ENCODE results near the gene GSTT2.
A peak's percentile ranks its signal among the peaks of the same experiment; 100 is the strongest.
"Not testable (repeated sequence)": the region's sequence is repeated elsewhere in the genome, so short reads cannot be mapped to it uniquely, and the experiment has no call there.

Gene GSTT2

DNA sequence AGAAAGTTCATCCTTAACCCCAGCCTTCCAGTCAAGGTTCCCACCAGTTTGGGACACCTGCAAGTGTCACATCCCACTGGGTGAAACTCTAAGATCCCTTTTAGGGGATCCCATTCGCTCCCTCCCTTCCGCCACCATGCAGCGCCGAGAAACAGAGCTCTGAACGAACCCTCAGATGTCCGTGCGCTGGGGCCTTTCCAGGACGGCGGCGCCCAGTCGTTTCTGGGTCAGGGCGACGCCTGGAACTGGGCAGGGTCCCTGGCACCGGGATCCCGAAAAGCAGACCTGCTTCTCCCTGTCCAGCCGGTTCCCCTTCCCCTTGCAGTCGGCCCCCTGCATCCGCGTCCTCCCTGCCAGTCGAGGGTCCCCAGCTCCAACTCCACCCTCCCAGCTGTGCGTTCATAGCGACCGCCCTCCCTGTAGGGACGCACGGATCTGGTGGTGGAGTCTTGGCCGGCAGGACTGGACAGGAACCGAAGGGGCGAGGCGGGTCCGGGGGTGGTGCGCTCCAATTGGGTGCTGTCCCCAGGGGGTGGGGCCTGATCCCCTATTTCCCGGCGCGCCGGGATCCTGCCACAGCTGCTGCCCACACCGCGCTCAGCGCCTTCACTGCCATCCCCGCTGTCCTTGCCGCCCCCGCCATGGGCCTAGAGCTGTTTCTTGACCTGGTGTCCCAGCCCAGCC, at the start of gene GSTT2:
Gene GSTT2, plus strand, starts transcription at position 578 of the 684 bp plus-strand sequence.
- DNase-seq: not testable (repeated sequence)

DNA sequence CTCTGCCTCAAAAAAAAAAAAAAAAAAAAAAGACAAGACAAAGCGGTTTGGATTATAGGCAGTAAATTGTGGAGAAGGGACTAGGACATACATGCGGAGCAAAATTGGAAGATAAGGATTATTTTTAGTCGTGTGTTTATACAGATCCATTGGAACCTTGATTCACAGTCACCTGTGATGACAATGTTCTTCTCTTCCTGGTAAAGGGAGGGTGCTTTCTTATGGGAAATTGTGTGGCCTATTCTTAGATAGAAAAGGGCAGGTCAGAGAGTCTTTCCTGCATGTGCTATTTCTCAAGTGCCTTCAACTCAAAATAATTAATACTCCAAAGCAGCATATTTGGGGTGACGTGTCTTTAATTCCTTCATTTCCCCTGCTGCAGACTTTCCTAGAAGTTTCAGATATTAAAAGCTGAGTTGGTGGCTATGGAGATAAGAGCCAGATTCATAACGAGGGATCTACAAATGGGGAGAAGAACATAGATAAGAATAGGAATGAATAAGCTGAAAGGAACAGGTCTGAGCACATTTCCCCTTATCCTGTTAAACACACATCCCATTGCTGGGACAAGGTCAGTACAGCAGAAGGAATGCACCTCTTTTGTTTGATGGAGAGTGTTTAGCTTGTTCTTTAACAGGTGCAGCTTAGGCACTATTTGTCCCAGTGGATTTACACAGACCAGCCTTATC, 41.5 kb upstream of the GSTT2 start:
- no peak for DNase-seq

DNA sequence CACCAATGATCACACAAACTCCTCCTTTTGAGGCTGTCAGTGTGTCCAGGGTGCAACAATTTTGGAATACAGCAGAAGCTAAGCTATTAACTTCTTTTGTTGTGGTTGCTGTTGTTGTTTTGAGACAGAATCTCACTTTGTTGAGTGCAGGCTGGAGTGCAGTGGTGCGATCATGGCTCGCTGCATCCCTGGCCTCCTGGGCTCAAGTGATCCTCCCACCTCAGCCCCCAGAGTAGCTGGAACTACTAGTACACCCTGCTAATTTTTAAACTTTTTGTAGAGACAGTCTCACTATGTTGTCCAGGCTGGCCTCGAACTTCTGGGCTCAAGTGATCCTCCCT, 40.9 kb upstream of the GSTT2 start:
- DNase-seq: no peak

DNA sequence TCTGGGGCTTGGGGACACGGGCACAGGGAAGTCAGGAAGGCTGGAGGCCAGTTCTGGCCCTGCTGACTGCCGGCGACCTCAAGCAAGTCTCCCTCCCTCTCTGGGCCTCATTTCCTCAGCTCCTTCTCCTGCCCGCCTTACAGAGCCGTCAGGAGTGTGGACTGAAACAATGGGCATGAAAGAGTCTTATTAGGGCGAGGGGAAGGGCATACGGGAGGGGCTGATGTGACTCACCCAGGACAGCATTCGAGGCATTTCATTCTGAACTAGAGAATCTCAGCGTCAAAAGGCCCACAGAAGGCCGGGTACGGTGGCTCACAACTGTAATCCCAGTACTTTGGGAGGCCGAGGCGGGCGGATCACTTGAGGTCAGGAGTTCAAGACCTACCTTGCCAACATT, 39.8 kb upstream of the GSTT2 start:
- DNase-seq: not testable (repeated sequence)

DNA sequence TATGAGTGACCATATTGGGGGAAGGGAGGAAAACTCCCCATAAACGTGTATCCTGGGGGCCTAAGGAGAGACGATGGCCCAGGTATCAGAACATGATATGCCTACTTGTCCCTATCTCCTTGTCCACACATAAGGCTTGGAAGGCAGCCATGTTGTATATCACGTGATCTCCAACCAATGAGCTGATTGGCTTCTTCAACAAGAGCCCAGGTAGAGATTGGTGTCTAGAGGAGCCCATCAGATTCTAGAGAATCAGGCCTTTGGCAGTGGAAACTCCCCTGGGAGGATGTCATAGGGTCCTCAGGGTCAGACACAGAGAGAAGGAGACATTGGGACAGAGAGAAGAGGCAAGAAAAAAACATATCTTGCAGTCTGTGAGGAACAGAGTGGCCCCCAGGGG, 32.5 kb upstream of the GSTT2 start:
- DNase-seq: not testable (repeated sequence)

DNA sequence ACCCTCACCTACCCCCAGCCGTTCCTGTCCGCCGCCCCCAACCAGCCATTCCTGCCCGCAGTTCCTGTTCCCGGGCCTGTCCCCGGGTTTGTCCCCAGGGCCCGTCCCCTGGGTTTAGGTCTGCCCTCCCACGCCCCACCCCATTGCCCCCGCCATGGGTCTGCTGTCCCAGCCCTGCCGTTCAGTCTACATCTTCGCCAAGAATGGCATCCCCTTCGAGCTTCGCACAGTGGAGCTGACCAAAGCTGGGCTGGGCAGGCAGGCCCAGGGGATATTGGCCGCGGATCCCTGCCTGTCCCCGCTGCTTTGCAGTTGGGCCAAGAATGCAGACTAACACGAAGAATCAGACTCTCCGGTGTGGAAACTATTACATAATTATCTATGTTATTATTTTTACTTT, 30.2 kb upstream of the GSTT2 start:
- DNase-seq: not testable (repeated sequence)

DNA sequence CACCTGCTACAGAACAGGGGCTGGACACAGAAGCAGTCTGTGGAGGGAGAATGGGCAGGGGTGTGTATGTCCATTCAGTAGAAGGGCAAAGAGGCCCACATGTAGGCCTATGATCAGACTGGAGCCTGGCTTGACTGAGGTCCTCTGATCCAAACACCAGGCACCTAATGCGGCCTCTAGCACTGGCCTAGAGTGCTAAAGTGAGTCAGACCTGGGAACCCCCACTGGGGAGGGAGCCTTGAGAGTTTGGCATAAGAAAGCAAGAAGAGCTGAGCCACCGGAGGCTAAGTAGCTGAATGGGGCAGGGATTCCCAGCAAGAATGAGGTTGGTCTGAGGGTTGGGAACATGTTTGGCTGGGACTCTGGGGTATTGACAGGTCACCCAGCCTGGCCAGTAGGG, 28.6 kb upstream of the GSTT2 start:
- DNase-seq: not testable (repeated sequence)

DNA sequence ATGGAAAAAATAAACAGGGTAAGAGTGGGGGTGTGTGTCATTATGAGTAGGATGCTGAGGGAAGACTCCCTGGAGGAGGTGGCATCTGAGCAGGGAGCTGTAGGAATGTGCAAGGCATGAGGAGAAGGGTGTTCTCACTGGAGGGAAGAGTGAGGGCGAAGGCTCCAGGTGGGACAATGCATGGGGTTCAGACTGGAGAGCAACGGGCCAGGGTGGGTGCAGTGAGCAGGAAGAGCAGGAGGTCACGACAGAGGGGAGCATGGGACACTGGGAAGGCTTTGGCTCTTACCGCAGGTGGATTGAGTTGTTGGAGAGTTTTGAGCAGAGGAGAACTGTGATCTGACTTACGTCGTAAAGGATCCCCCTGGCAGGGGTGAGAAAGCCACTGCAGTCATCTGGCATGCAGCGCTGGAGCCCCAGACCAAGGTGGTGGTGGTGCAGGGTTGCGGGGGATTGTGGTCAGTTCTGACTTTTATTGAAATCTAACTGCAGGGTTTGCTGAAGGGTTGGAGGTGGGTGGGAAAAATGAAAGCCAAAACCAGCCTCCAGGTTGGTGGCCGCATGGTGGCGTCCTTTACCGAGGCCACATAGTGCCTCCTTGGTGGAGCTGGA, 27.0 kb upstream of the GSTT2 start:
- DNase-seq: not testable (repeated sequence)

DNA sequence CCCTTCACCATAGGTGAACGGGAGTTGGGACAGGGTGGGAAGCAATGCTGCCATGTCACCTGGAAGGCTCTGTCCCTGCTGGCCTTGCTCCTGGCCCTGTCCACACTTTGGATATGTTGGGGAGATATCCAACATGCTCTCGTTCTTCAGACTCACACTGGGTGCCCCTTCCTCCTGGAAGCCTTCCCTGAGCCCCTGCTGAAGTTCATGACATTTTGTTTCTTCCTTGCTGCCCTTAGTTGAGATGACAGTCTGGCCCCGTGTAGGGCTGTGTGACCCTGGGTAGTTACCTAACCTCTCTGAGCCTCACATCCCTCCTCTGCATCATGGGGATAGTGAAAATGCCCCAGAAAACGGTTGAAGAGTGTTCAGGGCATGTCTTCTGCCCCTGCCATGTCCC, 26.4 kb upstream of the GSTT2 start:
- not testable (repeated sequence) for DNase-seq

DNA sequence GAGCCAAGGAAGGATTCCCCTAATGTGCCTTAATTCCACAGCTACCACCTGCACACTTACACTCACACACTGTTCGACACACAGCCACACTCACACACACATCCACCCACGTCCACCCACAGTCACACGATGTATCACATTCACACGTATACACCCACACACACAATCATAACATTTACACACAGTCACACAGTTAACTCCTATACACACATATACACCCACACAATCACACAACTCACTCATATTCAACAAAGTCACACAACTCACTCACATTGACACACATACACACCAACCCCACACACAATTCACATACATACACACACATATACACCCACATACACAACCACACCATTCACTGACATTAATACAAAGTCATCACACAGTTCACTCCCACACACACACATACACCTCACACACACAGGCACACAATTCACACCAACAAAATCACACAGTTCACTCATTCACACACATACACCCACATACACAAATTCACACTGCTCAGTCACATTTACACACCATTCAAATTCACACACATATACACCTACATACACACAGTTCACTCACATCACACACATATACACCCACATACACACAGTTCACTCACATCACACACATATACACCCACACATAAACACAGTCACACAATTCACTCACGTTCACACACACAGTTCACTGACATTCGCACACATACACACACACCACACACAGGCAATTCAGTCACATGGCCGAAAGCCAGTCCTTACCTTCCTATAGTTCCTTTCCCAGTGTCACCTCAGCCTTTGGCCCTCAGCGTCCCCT, 25.5 kb upstream of the GSTT2 start:
- DNase-seq: not testable (repeated sequence)

DNA sequence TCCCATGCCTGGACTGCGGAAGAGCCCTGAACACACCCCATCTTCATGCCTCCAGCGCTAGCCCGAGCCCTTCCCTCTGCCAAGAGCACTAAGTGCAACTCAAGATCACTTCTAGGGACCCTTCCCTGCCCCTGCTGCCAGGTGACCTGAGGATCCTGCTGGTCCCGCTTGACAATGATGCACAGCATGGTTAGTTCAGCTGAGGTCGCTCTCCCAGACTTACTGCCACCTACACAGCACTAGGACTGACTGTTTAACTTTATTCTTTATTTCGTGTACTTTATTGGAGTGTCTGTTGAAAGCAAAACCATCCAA, 25.0 kb upstream of the GSTT2 start:
- DNase-seq: not testable (repeated sequence)

DNA sequence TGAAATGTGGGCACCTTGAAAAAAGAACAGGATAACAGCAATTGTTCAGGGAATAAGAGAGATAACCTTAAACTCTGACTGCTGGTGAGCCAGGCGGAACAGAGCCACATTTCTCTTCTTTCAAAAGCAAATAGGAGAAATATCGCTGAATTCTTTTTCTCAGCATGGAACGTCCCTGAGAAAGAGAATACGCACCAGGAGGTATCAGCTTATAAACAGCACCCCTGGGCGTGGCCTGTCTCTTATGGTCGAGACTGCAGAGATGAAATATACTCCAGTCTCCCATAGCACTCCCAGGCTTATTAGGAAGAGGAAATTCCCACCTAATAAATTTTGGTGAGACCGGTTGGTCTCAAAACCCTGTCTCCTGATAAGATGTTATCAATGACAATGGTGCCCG, 24.0 kb upstream of the GSTT2 start:
- DNase-seq: not testable (repeated sequence)

DNA sequence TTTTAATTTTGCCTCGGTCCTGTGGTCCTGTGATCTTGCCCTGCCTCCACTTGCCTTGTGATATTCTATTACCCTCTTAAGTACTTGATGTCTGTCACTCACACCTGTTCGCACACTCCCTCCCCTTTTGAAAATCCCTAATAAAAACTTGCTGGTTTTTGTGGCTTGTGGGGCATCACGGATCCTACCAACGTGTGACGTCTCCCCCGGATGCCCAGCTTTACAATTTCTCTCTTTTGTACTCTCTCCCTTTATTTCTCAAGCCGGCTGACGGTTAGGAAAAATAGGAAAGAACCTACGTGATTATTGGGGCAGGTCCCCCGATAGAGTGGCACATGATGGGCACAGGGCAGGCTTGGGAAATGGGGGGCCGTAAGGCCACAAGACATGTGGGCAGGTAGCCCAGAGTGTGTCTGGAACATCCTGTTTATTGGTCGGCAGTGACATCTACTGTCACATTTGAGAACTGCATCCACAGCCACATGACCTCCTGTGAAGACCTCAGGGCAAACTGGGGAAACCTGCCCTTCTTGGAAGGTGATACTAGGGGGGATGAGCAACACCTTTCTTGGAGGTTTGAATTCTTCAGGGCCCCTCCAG, 23.5 kb upstream of the GSTT2 start:
- peak; percentile 72 for DNase-seq

DNA sequence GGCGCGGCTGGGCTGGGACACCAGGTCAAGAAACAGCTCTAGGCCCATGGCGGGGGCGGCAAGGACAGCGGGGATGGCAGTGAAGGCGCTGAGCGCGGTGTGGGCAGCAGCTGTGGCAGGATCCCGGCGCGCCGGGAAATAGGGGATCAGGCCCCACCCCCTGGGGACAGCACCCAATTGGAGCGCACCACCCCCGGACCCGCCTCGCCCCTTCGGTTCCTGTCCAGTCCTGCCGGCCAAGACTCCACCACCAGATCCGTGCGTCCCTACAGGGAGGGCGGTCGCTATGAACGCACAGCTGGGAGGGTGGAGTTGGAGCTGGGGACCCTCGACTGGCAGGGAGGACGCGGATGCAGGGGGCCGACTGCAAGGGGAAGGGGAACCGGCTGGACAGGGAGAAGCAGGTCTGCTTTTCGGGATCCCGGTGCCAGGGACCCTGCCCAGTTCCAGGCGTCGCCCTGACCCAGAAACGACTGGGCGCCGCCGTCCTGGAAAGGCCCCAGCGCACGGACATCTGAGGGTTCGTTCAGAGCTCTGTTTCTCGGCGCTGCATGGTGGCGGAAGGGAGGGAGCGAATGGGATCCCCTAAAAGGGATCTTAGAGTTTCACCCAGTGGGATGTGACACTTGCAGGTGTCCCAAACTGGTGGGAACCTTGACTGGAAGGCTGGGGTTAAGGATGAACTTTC, 18.7 kb upstream of the GSTT2 start, which contains the start of gene GSTT2B:
Gene GSTT2B, minus strand, starts transcription at position 112 of the 688 bp plus-strand sequence. Its CDS starts 64 bp downstream, at position 48.
- not testable (repeated sequence) for DNase-seq

DNA sequence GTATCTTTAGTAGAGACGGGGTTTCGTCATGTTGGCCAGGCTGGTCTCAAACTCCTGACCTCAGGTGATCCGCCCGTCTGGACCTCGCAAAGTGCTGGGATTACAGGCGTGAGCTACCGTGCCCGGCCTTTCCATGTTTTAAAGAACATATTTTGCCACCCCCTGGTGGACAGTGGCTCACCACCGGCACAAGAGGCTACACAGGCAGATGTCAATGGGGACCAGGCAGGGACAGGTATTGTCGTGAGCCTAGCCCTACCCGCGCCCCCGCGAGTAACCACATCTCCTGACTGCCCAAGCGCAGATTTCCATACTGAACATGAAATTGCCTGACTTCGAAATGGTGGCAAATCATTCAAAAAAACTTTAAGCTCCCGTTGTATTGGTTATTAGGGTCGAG, 13.8 kb upstream of the GSTT2 start:
- DNase-seq: not testable (repeated sequence)

DNA sequence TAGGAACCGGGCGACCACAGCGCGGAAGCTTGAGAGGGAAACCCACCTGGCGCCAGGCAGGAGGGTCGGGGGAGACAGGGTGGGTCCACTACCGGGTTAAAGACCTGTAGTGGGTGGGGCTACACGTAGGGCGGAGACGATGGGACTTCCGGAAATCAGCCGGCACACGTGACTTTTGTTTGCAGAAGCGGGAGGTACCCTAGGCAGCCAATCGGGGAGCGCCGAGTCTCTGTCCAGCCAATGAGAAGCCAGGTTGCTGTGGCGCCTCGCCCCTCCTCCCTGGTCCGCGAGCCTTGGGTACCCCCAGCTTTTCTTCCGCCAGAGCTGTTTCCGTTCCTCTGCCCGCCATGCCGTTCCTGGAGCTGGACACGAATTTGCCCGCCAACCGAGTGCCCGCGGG, 13.4 kb upstream of the GSTT2 start, which contains the start of gene DDTL:
Gene DDTL, plus strand, starts transcription at position 321 of the 400 bp plus-strand sequence. Its CDS starts 27 bp downstream, at position 348.
- DNase-seq: not testable (repeated sequence)

DNA sequence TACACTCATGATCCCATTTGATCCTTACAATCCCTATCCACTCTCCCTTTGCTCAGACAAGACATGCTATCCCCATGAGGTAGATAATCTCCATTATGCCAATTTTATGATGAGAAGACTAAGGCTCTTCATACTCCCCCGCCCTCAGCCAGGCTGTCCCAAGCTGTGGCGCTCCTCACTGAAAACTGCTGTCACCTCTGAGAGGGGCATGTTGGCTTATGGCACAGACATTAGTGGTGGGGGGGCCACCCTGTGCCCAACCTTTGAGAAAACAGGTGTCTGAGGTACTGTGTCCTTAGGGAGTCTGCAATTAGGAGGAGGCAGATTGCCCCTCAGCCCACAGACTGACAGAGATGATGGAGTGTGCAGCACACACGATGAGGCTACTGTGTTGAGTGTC, 10.9 kb upstream of the GSTT2 start:
- no peak for DNase-seq

DNA sequence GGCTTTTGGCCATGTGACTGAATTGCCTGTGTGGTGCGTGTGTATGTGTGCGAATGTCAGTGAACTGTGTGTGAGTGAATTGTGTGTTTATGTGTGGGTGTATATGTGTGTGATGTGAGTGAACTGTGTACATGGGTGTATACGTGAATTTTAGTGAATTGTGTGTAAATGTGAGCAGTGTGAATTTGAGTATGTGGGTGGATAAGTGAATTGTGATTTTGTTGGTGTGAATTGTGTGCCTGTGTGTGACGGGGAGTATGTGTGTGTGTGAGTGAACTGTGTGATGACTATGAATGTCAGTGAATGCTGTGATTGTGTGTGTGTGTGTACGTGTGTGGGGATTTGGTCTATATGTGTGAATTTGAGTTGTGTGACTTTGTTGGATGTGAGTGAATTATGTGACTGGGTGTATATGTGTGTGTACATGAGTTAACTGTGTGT, 9.7 kb upstream of the GSTT2 start:
- no peak for DNase-seq

DNA sequence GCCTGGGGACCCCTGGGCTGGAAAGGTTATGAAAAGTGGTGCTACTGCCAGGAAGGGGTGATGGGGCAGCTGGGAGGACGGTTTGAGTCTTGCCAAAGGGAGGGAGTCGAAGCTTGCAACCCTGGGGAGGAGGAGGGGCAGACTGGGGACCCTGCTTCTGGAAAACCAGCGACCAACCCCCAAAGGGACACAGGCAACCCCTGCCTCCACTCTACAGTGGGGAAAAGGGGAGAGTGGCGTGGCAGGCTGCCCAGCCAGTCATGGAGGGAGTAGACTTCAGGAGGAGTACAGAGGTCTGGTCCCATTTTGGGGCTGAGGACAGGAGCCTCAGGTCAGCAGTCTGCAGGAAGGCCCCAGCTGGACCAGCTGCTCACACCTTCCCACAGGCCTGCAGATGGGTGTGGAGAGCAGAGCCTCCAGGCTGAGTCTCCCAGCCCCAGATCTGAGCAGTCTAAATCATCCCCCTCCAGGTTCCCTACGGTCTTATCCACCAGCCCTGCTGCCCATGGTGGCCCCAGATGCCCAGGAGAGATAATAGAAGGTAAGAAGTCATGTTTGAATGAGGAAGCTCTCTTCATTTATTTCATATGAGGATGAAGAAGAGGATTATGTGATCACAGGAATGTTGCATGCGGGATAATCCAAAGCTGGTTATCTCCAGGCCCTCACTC, 9.0 kb upstream of the GSTT2 start:
- DNase-seq: no peak

DNA sequence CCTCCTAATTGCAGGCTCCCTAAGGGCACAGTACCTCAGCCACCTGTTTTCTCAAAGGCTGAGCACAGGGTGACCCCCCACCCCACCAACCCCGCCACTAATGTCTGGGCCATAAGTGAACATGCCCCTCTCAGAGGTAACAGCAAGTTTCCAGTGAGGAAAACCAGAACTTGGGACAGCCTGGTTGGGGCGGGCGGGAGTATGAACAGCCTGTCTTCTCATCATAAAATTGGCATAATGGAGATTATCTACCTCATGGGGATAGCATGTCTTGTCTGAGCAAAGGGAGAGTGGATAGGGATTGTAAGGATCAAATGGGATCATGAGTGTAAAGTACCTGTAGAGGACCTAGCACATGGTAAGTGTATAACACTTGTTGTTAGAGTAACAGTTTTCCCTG, 8.0 kb upstream of the GSTT2 start:
- DNase-seq: not testable (repeated sequence)

DNA sequence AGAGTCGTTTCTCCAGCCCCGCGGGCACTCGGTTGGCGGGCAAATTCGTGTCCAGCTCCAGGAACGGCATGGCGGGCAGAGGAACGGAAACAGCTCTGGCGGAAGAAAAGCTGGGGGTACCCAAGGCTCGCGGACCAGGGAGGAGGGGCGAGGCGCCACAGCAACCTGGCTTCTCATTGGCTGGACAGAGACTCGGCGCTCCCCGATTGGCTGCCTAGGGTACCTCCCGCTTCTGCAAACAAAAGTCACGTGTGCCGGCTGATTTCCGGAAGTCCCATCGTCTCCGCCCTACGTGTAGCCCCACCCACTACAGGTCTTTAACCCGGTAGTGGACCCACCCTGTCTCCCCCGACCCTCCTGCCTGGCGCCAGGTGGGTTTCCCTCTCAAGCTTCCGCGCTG, 5.6 kb upstream of the GSTT2 start, which contains the start of gene DDT:
Gene DDT, minus strand, starts transcription at position 97 of the 400 bp plus-strand sequence. Its CDS starts 27 bp downstream, at position 70.
- DNase-seq: not testable (repeated sequence)
